Measurements from ENCODE around the gene IMMP2L. TPM values are rescaled to one million over a fixed set of nuclear protein-coding genes. Genes with fewer than 3 reads are reported as not detected.

The IMMP2L gene
- total and polyA plus RNA-seq, 7 donors, result 9.3 to 43.0 (median 19.2) TPM

DNA sequence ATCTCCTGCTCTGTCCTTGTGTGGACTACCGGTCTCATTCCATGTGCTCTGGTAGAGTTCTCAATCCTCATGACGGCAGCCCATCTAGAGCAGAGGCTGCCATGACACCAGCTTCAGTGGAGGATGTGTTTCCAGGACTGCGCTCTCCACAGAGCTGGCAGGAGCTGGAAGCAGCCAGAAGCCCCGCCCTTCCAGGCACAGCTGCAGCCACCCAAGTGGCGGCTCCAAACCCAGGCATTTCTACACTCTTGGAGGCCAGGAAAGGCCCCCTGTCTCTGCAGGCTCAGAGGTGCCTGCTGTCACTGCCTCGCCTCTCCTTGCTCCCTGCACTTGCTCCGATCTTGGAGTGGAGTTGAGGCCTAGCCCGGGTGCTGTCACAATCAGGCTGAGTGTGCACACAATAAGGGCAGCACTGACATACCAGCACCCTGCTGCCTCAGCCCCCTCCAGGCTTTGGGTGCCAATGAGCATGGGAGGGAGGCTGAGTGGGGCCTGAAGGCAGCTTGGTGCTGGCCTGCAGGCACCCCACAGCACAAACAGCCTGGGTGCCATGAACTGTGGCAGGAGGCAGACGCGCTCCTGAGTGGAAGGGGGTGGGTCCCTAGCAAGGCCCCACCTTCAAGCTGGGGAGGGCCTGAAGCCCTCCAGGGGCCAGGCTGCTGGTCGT lies 349.3 kb downstream of the IMMP2L start:
- Histone ChIP-seq H3K36me3 (ENCODE audit: insufficient read depth in 1 of 2, low read depth in 1 of 2) (no peaks in the 10 kb centered on the region), H3K9me3 (no peaks in the 10 kb centered on the region), H3K27ac (no peak overlapping the region), H3K4me3 (no peak overlapping the region), H3K4me1 (no peaks in the 10 kb centered on the region), H3K27me3 (ENCODE audit: insufficient read depth in 3 of 3, low read length in 2 of 3) (no peaks in the 10 kb centered on the region)
- intact Hi-C loops (cut with DNase I), result no loop called here
- 95 to 98% (median 96%) methylated on average over 11 of the region's 11 CpGs for WGBS, 3 donors
- ATAC-seq (no peak), DNase-seq (no peak)
- TF ChIP-seq, protein P1, sequence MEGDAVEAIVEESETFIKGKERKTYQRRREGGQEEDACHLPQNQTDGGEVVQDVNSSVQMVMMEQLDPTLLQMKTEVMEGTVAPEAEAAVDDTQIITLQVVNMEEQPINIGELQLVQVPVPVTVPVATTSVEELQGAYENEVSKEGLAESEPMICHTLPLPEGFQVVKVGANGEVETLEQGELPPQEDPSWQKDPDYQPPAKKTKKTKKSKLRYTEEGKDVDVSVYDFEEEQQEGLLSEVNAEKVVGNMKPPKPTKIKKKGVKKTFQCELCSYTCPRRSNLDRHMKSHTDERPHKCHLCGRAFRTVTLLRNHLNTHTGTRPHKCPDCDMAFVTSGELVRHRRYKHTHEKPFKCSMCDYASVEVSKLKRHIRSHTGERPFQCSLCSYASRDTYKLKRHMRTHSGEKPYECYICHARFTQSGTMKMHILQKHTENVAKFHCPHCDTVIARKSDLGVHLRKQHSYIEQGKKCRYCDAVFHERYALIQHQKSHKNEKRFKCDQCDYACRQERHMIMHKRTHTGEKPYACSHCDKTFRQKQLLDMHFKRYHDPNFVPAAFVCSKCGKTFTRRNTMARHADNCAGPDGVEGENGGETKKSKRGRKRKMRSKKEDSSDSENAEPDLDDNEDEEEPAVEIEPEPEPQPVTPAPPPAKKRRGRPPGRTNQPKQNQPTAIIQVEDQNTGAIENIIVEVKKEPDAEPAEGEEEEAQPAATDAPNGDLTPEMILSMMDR (IDR thresholded peaks at IDR 0.05), result no peak

DNA sequence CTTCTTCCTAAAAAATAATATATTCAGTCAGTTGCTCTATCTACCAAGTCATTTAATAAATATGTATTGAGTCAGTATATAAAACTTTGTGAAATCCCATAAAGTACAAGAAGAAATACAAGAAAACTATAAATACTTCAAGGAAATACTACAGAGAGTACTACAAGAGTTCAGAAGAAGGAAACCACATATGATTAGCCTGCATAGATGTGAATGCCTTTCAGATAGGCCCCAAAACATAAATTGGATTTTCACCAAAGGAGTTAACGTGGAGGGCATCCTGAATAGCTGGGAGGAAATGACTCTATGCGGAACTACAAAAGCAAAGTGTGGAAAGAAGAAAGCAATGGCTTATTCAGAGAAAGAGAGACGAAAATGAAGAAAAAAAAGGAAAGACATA lies 351.3 kb downstream of the IMMP2L start:
- intact Hi-C loops (cut with DNase I), result no loop called here
- Histone ChIP-seq H3K4me3 (no peak overlapping the region), H3K36me3 (ENCODE audit: insufficient read depth in 1 of 2, low read depth in 1 of 2) (no peaks in the 10 kb centered on the region), H3K27ac (no peak overlapping the region), H3K4me1 (no peaks in the 10 kb centered on the region), H3K27me3 (ENCODE audit: insufficient read depth in 3 of 3, low read length in 2 of 3) (no peaks in the 10 kb centered on the region), H3K9me3 (no peaks in the 10 kb centered on the region)
- ATAC-seq (no peak), DNase-seq (no peak)
- TF ChIP-seq, protein P1 (IDR thresholded peaks at IDR 0.05), result no peak
- WGBS, 3 donors, result 71 to 86% (median 79%) methylated on average over 3 of the region's 3 CpGs

DNA sequence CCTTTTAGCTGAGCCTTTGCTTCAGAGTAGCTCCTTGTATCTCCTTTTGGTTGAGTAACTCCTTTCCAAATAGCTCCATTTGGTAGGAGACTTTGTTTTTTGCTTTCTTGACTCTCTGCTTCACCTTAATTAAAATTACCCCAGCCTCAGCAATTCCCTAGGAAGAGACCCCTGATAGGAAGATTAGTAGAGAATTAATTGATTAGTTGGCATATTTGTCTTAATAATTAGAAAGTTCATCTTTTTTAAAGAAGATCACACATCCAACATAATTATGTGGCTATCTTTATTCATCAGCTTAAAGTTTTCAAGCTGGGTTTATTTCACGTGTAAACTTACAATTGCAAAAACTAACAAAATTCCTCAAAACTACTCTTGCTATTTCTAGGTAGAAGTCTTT lies 352.2 kb downstream of the IMMP2L start:
- no peak for DNase-seq
- TF ChIP-seq, protein P1 (IDR thresholded peaks at IDR 0.05), result no peak
- Histone ChIP-seq H3K4me1 (no peaks in the 10 kb centered on the region), H3K36me3 (ENCODE audit: insufficient read depth in 1 of 2, low read depth in 1 of 2) (no peaks in the 10 kb centered on the region), H3K9me3 (no peaks in the 10 kb centered on the region), H3K27ac (no peak overlapping the region), H3K27me3 (ENCODE audit: insufficient read depth in 3 of 3, low read length in 2 of 3) (no peaks in the 10 kb centered on the region), H3K4me3 (no peak overlapping the region)
- ATAC-seq, result no peak
- WGBS, 3 donors, result 88 to 95% (median 93%) methylated on average over 1 of the region's 1 CpG
- intact Hi-C loops (cut with DNase I), result no loop called here

DNA sequence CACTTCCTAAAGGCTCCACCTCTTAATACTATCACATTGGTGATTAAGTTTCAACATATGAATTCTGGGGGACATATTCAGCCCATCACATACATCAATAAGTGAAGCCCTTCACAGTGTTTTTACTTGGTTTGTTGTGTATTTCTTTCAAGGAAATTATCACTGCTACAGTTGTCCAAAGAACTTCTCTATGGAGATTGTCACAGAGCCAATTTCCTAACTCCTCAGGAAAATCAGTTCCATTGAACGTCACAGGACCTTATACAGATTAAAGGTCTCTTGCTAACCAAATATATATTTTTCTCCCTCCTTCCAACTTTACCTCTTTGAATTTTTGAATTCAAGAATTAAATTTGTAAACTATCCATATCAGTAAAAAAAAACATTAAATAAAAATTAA lies 357.0 kb downstream of the IMMP2L start:
- H3K36me3 ChIP-seq (ENCODE audit: insufficient read depth in 1 of 2, low read depth in 1 of 2), result no peaks in the 10 kb centered on the region
- H3K27ac ChIP-seq, result no peak overlapping the region
- no peak overlapping the region for H3K4me3 ChIP-seq
- H3K27me3 ChIP-seq (ENCODE audit: insufficient read depth in 3 of 3, low read length in 2 of 3), result no peaks in the 10 kb centered on the region
- intact Hi-C loops (cut with DNase I), result no loop called here
- no peaks in the 10 kb centered on the region for H3K9me3 ChIP-seq
- WGBS, 3 donors, result 43 to 65% (median 56%) methylated on average over 1 of the region's 1 CpG
- no peak for DNase-seq
- ATAC-seq, result no peak
- TF ChIP-seq, protein P1 (IDR thresholded peaks at IDR 0.05), result no peak
- no peaks in the 10 kb centered on the region for H3K4me1 ChIP-seq

DNA sequence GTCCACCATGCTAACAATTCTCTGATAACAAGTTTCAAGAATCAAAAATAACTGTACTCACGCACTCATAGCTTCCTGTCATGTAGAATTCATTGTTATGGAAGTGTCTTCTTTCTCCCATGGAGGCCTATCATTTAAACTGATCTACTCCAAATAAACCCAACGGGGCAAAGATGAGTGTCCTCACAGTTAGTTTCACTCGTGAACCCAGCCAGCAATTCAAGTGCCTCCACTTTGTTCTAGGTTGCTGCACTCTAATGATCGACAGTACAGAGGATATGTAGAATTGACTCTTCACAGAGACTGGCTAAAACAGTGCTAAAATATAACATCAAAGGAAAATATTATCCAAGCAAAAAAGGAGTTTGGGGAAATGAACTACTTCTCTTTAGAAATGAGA lies 360.0 kb downstream of the IMMP2L start:
- H3K27me3 ChIP-seq (ENCODE audit: insufficient read depth in 3 of 3, low read length in 2 of 3), result no peaks in the 10 kb centered on the region
- H3K4me3 ChIP-seq, result no peak overlapping the region
- ATAC-seq, result no peak
- H3K36me3 ChIP-seq (ENCODE audit: insufficient read depth in 1 of 2, low read depth in 1 of 2), result no peaks in the 10 kb centered on the region
- intact Hi-C loops (cut with DNase I), result no loop called here
- H3K4me1 ChIP-seq, result no peaks in the 10 kb centered on the region
- 93 to 96% (median 96%) methylated on average over 4 of the region's 4 CpGs for WGBS, 3 donors
- TF ChIP-seq, protein P1 (IDR thresholded peaks at IDR 0.05), result no peak
- H3K27ac ChIP-seq, result no peak overlapping the region
- H3K9me3 ChIP-seq, result no peaks in the 10 kb centered on the region
- no peak for DNase-seq

Data from psoas muscle (tissue), 8 donors.